GM19025 (cell line): ENCODE results near the gene SMYD2.

Source experiments
- ATAC-seq: cut with Tn5 transposase; IDR thresholded peaks from one replicate; pipeline ENCODE4 v1.9.1; 2021; ENCODE audit warnings: mild to moderate bottlenecking, low read depth, moderate library complexity; ENCODE audit not compliant: unreplicated experiment

The SMYD2 gene, protein sequence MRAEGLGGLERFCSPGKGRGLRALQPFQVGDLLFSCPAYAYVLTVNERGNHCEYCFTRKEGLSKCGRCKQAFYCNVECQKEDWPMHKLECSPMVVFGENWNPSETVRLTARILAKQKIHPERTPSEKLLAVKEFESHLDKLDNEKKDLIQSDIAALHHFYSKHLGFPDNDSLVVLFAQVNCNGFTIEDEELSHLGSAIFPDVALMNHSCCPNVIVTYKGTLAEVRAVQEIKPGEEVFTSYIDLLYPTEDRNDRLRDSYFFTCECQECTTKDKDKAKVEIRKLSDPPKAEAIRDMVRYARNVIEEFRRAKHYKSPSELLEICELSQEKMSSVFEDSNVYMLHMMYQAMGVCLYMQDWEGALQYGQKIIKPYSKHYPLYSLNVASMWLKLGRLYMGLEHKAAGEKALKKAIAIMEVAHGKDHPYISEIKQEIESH

GRCh38 chr1:214281021-214281719 lies at the start of gene SMYD2:
Gene SMYD2, plus strand, starts transcription at chr1:214281159. Its CDS starts 96 bp downstream, at chr1:214281255.
- ATAC-seq = peak; percentile 76

DNA sequence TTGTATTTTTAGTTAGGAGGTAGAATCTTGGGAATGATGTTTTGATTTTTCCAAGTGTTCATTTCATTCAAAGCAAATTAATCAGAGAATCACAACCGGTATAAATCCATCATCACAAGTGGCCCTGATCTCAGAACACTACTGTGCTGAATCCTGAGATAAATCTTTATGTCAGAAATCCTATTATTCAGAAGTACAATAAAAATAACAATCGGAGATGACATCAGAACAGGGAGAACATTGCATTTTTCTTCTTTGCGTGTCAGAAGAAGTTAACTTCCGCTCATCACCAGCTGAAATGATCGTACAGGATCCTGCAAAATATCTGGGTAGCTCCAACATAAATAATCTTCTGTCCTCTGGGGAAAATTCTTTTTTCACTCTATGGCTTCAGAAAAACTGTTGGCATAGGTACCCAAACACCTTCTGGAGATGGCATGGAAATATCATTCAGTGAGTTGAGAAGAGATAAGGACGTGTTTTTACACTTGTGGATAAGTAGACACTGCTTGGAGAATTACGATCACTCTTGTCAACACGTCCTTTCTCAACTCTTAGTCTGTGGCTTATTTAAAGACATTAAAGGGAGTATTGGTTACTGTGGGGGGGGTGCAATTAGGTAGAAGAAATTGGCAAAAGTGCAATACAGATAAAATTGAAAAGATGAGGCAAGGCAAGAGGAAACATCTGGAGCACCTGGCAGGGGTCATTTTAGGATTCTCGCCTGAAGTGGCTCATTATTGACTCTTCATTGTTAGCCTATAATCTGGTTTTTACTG lies 46.9 kb upstream of the SMYD2 start:
- no peak for ATAC-seq

DNA sequence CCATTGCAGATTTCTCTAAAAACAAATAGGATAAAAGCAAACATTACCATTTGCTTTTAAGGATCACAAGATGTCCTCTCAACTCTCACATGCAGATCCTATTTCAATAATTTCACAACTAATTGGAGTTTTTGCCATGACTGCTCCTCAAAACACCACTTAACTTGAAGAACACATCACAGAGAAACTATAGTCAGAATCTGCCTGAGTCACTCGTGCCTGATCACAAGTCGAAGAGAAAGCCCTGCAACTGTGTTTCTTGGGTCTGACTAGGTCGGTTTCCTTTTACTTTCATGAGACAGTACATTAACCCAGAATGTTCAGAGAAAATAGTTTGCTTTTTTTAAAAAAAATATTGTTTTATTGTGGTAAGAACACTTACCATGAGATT lies 46.3 kb upstream of the SMYD2 start:
- ATAC-seq = no peak

DNA sequence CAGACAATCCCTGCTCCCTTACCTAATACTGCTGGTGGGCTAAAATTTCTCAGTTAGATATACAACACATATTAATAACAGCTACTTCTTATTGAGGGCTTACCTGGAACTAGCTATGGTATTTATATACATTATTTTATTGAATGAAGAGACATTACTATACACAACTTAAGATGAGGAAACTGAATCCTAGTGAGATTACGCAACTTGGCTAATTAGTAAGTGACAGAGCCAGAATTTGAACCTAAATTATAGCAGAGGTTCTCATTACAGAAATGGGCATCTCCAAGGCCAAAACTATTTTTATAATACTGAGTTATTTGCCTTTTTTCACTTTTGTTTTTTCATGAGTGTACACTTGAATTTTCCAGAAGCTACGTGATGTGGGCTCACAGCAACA lies 44.5 kb upstream of the SMYD2 start:
- no peak for ATAC-seq

GRCh38 chr1:214241060-214241459 lies 39.9 kb upstream of the SMYD2 start:
- ATAC-seq = no peak

DNA sequence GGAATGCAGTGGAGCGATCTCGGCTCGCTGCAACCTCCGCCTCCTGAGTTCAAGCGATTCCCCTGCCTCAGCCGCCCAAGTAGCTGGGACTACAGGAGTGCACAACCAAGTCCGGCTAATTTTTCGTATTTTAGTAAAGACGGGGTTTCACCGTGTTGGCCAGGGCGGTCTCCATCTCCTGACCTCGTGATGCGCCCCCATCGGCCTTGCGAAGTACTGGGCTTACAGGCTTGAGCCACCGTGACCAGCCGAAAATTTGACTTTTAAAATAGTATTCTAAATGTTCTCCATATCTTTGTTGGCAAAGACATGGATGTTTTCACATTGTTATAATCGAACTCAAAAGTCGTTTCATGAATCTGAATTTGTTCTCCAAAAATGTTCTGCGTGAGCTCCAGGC lies 36.7 kb upstream of the SMYD2 start:
- ATAC-seq = no peak

DNA sequence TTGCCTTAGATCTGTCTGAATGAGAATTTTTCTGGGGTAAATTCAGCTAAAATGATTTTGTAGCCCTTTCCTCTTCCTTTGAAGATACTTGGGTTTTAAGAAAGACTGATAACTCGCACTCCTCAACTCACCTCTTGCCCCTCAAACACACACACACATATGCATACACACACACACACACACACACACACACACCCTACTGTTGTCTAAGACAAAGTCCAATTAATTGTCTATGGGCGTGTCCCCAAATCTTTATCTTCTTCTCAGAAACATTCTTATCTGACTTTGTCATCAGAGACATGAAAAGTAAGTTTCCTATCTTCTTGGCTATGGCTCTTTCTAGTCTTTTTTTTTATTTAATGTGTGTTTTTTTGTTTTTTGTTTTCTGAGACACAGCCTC lies 36.1 kb upstream of the SMYD2 start:
- no peak for ATAC-seq

GRCh38 chr1:214247501-214248041 lies 33.4 kb upstream of the SMYD2 start:
- no peak for ATAC-seq

DNA sequence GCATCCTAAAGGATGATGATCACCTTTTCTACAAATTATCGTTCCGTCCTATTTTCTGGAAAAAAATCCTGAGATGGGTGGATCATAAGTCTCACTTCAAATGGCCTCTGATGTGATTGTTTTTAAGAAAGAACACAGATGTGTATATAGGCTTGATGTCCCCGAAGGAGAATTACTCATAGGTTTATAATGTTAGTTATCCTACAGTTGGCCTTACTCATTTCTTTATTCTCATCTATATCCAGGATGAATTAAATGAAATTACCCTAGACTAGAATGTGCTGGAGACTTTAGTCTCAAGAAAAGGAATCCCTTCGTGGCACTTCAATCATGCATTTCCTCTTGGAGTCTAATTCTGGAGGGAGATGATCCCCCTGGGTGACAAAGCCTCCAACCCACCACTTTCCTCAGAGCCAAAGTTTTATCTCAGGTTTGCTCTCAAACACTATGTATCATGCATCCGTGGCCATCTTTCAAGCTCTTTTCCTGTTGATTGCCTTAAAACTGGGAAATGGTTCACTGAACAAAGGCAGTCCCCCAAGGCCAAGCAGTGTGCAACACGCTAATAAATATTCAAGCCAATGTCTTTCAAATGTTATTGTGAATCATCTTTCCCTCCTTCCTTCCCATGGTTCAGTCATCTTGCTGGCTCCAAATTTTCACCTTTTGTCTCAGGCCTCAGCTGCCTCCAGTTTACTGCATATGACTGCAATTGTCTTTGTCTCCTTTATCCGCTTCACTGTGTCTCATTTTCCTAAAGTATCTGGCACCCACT lies 32.5 kb upstream of the SMYD2 start:
- no peak for ATAC-seq

- ATAC-seq = no peak
These were observed 31.3 kb upstream of the SMYD2 start for GRCh38 chr1:214249651-214250050.

DNA sequence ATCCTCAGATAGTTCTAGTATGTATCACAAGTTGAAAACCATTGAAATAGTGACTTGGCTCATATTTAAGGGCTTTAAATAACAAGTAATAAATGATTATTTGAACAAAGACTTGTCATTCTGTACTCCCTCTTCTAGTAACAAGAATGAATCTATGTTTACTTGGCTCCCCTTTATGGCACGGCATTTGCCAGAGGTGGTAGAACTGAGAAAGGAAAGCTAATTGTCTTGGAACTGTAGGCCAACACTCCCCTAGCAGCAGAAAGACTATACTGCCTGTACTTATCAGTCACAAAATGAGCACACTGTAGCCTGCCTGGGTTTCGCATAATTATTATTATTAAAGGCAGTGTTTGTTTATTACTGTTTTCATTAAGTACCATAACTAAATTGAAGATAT lies 29.6 kb upstream of the SMYD2 start:
- ATAC-seq = no peak

- no peak for ATAC-seq
These were observed 25.4 kb upstream of the SMYD2 start for GRCh38 chr1:214255509-214255908.

- no peak for ATAC-seq
These were observed 21.5 kb upstream of the SMYD2 start for GRCh38 chr1:214259353-214259977.

GRCh38 chr1:214260561-214261205 lies 20.3 kb upstream of the SMYD2 start:
- ATAC-seq = no peak

GRCh38 chr1:214261206-214262123 lies 19.5 kb upstream of the SMYD2 start:
- peak; percentile 90 for ATAC-seq

DNA sequence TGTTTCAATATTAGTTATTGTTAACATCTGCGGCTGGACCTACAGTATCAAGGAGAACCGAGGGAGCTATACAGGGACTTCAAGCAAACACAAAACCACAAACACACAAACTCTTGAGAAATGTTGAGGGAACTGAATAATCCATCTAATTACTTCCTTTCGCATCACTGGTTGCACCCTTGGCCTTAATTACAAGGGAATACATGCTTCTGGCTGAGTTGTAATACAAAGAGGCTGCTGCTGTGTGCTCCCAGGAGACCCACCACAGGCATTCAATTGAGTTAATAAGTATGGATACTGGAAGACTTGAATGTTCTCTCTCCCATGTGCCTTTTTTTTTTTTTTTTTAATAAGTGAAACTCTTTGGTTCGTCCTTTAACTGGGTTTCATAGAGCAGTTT lies 16.8 kb upstream of the SMYD2 start:
- no peak for ATAC-seq

- no peak for ATAC-seq
These were observed 16.0 kb upstream of the SMYD2 start for GRCh38 chr1:214264976-214265375.

DNA sequence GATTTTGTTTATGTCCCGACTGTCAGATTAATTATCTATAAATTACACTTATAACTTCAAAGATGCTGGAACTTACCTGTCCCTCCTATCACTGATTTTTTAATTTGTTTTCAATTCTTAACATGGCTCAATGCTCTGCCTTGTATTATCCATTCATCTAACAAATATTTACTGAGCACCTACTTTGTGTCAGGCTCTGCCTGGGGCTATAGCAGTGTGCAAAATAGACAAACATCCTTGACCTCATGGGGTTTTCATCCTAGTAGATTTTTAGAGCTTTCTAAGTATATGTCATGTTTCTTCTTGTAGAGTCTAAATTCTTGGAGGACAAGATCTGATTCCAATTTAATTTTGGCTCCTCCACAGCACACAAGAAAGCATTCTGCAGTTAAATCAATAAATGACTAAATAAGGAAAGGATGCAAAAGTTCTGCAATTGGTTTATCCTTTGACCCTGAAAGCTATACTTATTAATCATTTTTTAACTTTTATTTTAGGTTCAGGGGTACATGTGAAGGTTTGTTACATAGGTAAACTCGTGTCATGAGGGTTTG lies 10.8 kb upstream of the SMYD2 start:
- ATAC-seq = no peak
